H1 (cell line): ENCODE data around the gene CCDC71. TPM values are rescaled to one million over a fixed set of nuclear protein-coding genes. Genes with fewer than 3 reads are reported as not detected.

Source experiments
- CBX5 ChIP-seq: fragments of 300-800, 300-1000 bp; sonication (generic); IDR thresholded peaks from 2 replicates; pipeline ENCODE4 v1.7.1; 2016; ENCODE audit warnings: antibody characterized with exemption, low read length, low read depth
- PHF8 ChIP-seq: fragments of 200-600 bp; sonication (generic); conservative IDR thresholded peaks from 2 replicates; pipeline ENCODE4 v1.7.1; 2012; ENCODE audit warnings: low read depth, mild to moderate bottlenecking, inconsistent platforms, low read length, moderate library complexity
- SP1 ChIP-seq: IDR thresholded peaks from 2 replicates; pipeline ENCODE4 v1.6.1; 2011; ENCODE audit warnings: low read depth, low read length
- TAF1 ChIP-seq: IDR thresholded peaks from 2 replicates; pipeline ENCODE4 v1.6.1; 2011; ENCODE audit warnings: mild to moderate bottlenecking, low read depth, low read length
- polyA plus RNA-seq, 7 experiments: library from polyadenylated mRNA; depleted of rRNA in 3 of 7; stranded (reverse) in 5 of 7; unstranded in 2 of 7; fragments of >200 nt in 5 of 7; fragments of 200-250 nt in 2 of 7; gene quantifications; 1 replicate in 5 of 7; 2 replicates in 1 of 7; 4 replicates in 1 of 7; pipeline versions ENCODE4 v1.2.1 to v1.2.3, GENCODE V29; 2011 to 2013; ENCODE audit warnings: missing spikeins in 2 of 7, mixed read lengths in 2 of 7
- total RNA-seq: library from RNA; stranded (reverse); fragmentation: NEBNext Ultra II Directional; extraction: Animal tissue kit (Norgen Biotek cat#: 25700); gene quantifications from 2 replicates; pipeline ENCODE4 v1.2.1, GENCODE V29; 2021
- TF ChIP-seq, protein P1 (sequence below), 3 experiments: IDR thresholded peaks; 1 replicate in 2 of 3; 2 replicates in 1 of 3; pipeline versions ENCODE4 v1.5.1 to v1.6.1; 2011; ENCODE audit warnings: low read length in 3 of 3, mild to moderate bottlenecking in 3 of 3, inconsistent platforms in 2 of 3, low read depth in 1 of 3, moderate library complexity in 1 of 3; ENCODE audit not compliant: insufficient read depth in 1 of 3; ENCODE audit errors: control extremely low read depth in 1 of 3

The CCDC71 gene
- total and polyA plus RNA-seq, 2 of the 8 experiments (the other 6 are each of a cell fraction or from before 2014, with no cell fraction given) = 26.7 to 57.4 TPM

DNA sequence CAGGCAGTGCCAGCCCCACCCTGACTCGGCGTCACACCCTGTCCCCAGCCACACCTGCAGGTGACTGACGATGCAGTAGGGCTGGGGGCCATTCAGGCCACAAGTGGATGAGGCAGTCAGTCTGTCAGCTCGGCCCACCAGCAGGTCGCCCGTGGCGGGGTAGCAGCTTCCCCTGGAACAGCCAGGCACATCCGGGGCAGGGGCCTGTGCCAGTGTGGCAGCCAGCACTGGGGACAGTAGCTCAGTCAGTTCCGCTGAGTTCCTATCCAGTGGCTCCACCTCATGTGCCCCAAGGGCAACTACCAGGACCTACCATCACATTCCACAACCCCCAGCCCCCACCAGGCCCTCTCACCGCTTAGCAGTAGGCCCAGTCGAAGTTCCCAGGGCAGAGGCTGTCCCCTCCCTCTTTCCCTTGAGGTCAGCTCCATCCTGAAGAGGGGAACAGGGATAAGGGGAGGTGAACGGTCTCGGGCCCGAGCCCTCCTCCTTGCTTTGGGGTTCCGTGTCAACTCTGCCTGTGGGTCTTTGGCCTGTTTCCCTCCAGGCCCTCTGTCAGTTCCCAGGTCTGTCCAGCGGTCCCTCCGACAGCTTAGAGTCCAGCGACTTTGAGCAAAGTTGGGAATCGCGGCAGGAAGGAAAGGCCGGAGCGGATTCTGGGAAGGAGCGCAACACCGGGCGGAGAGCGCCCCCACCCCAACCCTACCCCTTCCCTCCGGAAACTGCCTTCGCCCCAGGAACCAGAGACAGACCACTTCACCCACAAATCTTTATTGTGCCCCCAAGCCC is 33.5 kb downstream of the CCDC71 start, which contains the start of gene LAMB2 (continued):
- TF ChIP-seq SP1 (peak; percentile 89), CBX5 (no peak), PHF8 (no peak), TAF1 (0 out of 2 replicates have a peak, but pooled peaks have one; percentile 46)
- TF ChIP-seq, protein P1, sequence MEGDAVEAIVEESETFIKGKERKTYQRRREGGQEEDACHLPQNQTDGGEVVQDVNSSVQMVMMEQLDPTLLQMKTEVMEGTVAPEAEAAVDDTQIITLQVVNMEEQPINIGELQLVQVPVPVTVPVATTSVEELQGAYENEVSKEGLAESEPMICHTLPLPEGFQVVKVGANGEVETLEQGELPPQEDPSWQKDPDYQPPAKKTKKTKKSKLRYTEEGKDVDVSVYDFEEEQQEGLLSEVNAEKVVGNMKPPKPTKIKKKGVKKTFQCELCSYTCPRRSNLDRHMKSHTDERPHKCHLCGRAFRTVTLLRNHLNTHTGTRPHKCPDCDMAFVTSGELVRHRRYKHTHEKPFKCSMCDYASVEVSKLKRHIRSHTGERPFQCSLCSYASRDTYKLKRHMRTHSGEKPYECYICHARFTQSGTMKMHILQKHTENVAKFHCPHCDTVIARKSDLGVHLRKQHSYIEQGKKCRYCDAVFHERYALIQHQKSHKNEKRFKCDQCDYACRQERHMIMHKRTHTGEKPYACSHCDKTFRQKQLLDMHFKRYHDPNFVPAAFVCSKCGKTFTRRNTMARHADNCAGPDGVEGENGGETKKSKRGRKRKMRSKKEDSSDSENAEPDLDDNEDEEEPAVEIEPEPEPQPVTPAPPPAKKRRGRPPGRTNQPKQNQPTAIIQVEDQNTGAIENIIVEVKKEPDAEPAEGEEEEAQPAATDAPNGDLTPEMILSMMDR (IDR thresholded peaks at IDR 0.05; ENCODE audit: control extremely low read depth in 1 of 3, insufficient read depth in 1 of 3, low read depth in 1 of 3, low read length in 3 of 3) = no peak
